Activated CD4-positive, alpha-beta memory T cell treated with anti-CD3 and anti-CD28 coated beads for 36 hours (primary cell): ENCODE results near the gene PDE2A. TPM values are rescaled to one million over a fixed set of nuclear protein-coding genes. Genes with fewer than 3 reads are reported as not detected.

Source experiments
- CTCF ChIA-PET: fragments of 350-600 bp; sonication (Branson Sonifier 250); formaldehyde crosslinking; loops from one replicate; lab custom pipeline; 2021; ENCODE audit warnings: antibody characterized with exemption, inconsistent platforms; lab: Charles Lee
- POLR2A ChIA-PET: fragments of 350-600 bp; sonication (Branson Sonifier 250); formaldehyde crosslinking; loops from one replicate; lab custom pipeline; 2021; ENCODE audit warnings: antibody characterized with exemption; lab: Charles Lee
- DNase-seq: peaks from one replicate; pipeline ENCODE4 v3.0.0-alpha.2; 2020
- H3K27ac Mint-ChIP-seq: one replicate; pipeline ENCODE4 v1.8.0; 2021; ENCODE audit warnings: mixed read lengths
- H3K27me3 Mint-ChIP-seq: one replicate; pipeline ENCODE4 v1.8.0; 2021; ENCODE audit warnings: mixed read lengths
- H3K36me3 Mint-ChIP-seq: one replicate; pipeline ENCODE4 v1.8.0; 2021; ENCODE audit warnings: mixed read lengths
- H3K4me1 Mint-ChIP-seq: one replicate; pipeline ENCODE4 v1.8.0; 2021; ENCODE audit warnings: low read depth, mixed read lengths
- H3K4me3 Mint-ChIP-seq: one replicate; pipeline ENCODE4 v1.8.0; 2021; ENCODE audit warnings: mild to moderate bottlenecking, mixed read lengths
- H3K9me3 Mint-ChIP-seq: one replicate; pipeline ENCODE4 v1.8.0; 2021; ENCODE audit warnings: mixed read lengths
- intact Hi-C: fragments of 100-400 bp; cut with micrococcal nuclease; formaldehyde crosslinking; loops from one replicate; pipeline ENCODE4 v1.15.1; 2023
- total RNA-seq, 2 experiments: library from RNA; stranded (reverse); gene quantifications; one replicate each; pipeline ENCODE4 v1.2.3, GENCODE V29; 2021

Gene PDE2A
- total RNA-seq, 2 experiments from 2014 or later = 0.29 to 0.97 TPM

DNA sequence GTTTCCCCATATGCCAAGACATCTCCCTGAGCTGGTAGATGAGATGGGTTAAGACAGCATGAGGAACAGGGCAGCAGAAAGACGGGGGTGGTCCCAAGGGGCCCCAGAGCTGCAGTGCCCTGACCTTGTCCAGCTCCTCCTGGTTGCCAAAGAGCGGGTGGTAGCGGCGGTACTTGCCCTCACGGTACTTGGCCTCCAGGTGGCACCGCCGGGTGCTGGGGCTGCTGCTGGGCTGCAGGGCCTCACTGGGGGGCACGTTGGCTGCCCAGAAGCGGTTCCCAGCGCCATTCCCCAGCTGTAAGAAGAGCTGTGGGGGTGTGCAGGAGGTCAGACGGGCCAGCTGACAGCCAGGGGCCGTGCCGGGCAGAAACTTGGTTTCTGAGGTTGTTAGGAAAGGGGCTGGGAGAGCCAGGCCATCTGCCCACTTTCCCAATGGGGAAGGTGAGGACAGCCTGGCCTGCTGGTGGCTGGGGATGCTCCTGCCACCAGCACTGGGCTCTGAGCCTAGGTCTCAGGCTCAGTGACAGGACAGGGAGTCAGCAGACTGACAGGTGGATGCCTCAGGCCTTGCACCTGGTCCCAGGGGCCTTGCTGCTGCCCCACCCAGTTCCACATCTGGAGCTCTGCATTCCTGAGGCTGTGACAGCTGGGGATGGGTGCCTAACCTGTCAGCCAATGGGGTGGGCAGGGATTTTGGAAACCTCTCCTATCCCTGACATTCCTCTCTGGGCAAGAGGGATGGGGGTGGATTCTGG lies 30.0 kb upstream of the PDE2A start:
- Mint-ChIP-seq H3K36me3 (peaks cover 35% of the 10 kb centered on the region), H3K4me1 (no peaks in the 10 kb centered on the region), H3K9me3 (no peaks in the 10 kb centered on the region), H3K4me3 (no peak overlapping the region), H3K27me3 (no peaks in the 10 kb centered on the region), H3K27ac (no peak overlapping the region)
- ChIA-PET CTCF (interaction anchor here (1.2 to 1.3 kb wide), 2 partner anchors 20 to 21 kb away, joined by 4 to 5 read pairs; no protein-coding TSS in a partner anchor), POLR2A (no interaction called here)
- intact Hi-C loops = no loop called here
- DNase-seq = no peak

DNA sequence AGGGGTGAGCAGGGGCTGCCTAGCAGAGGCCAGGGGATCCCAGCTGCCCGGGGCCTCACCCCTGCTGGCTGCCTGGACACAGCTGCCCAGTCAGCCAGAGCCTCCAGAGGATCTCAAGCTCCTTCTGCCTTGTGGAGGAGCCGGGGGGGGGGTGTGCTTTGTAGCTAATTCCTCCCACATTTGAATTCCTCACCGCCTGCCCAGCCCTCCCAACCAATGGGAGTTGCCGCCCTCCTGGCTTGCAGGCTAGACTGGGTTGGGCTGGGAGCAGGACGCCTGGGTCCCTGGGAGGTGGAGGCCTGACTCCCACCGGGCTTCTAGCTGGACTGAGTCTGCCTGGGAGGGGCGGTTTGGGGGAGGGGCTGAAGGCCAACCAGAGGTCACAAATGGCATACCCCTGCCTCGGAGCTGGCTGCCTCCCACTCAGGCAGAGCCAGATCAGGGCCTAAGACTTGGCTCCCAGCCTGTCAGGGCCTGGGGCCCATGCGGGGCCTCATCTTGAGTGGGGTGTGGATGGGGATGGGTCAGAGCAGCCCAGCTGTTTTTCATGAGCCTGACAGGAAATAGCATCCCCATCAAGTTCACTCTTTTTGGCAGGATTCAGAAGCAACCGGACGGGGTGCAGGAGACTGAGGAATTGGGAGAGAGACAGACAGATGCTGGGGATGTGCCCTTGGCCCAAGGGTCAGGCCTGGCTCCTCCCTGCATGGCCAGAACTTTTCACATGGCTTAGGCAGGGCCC lies 29.2 kb upstream of the PDE2A start:
- Mint-ChIP-seq H3K27ac (no peak overlapping the region), H3K27me3 (no peaks in the 10 kb centered on the region), H3K36me3 (peaks cover 37% of the 10 kb centered on the region), H3K4me1 (no peaks in the 10 kb centered on the region), H3K9me3 (no peaks in the 10 kb centered on the region), H3K4me3 (no peak overlapping the region)
- POLR2A ChIA-PET = no interaction called here
- DNase-seq = no peak
- intact Hi-C loops = no loop called here
- CTCF ChIA-PET = interaction anchor here (1.2 to 1.3 kb wide), 2 partner anchors 19 to 22 kb away, joined by 4 to 5 read pairs; no protein-coding TSS in a partner anchor

DNA sequence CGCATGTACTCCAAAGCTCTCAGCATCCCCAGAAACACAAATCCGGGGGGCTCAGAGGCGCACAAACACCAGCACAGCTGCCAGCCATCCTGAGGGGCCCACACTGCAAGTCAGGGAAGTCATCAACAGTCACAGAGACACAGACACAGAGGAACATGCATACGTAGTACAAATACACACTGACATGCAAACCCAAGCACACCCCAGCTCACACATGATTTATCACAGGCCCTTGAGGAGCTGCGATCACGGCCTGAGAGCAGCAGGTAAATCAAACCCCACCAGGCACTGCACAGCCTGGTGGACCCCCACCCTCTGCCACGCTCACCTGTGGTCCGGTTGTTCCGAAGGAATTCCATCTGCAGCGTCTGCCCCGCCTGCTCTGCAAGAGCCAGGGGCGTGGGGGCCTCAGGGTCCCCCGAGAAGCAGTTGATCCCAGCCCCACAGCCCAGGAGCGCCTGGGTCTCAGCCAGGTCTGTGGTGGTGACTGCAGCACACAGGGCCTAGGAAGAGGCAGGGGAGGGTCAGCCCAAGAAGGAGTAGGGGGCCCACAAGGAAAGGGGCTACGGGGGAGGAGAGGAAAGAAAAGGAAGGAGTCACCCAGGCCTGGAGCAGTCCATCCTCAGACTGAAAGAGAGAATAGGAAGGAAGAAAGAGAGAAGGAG lies 28.5 kb upstream of the PDE2A start:
- DNase-seq = no peak
- no peak overlapping the region for H3K4me3 Mint-ChIP-seq
- POLR2A ChIA-PET = no interaction called here
- no peak overlapping the region for H3K27ac Mint-ChIP-seq
- H3K4me1 Mint-ChIP-seq = no peaks in the 10 kb centered on the region
- intact Hi-C loops = no loop called here
- no peaks in the 10 kb centered on the region for H3K27me3 Mint-ChIP-seq
- CTCF ChIA-PET = interaction anchor here (0.9 to 1.2 kb wide), 2 partner anchors 19 kb away, joined by 3 to 4 read pairs; no protein-coding TSS in a partner anchor
- H3K36me3 Mint-ChIP-seq = peaks cover 41% of the 10 kb centered on the region
- H3K9me3 Mint-ChIP-seq = no peaks in the 10 kb centered on the region

DNA sequence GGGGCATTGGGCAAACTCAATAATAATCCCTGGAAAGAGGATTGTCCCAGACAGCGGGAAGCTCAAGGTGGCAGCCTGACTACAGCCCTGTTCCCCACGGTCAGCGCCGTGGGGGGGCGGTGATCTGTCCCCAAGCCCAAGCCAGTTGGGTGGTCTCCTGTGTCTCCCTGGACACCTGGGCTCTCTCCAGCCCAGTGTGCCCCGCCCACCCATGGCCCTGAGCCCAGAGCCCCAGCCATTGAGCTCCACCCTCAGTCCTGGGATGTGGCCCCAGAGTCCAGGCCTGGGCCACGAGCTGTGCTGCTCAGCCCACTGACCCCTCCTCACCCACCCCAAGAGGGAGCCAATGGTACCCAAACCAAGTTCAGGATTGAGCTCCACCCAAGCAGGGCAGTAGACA lies 27.9 kb upstream of the PDE2A start:
- DNase-seq = no peak
- no peaks in the 10 kb centered on the region for H3K4me1 Mint-ChIP-seq
- no peak overlapping the region for H3K4me3 Mint-ChIP-seq
- ChIA-PET CTCF (interaction anchor here (0.9 kb wide), 1 partner anchor 18 kb away, joined by 3 read pairs; no protein-coding TSS in a partner anchor), POLR2A (no interaction called here)
- H3K9me3 Mint-ChIP-seq = no peaks in the 10 kb centered on the region
- H3K27ac Mint-ChIP-seq = no peak overlapping the region
- no peaks in the 10 kb centered on the region for H3K27me3 Mint-ChIP-seq
- H3K36me3 Mint-ChIP-seq = peaks cover 37% of the 10 kb centered on the region
- intact Hi-C loops = no loop called here

DNA sequence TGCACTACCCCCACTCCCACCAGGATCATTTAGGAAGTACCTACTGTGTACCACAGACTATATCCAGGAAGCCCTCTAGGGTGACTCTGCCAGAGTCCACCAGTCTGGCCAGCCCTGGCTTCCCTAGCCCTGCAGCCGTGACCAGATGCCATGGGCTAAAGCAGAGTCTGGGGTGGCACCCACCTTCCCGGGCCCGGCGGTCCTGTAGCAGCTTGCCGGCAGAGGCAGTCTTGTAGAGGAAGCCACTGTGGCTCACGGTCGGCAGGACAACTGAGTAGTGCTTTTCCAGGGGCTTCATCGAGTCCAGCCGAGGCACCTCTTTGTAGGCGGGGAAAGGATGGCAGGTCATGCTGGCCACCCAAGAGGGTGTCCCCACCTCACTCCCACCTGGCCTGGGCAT lies 27.2 kb upstream of the PDE2A start:
- intact Hi-C loops = no loop called here
- POLR2A ChIA-PET = no interaction called here
- H3K4me3 Mint-ChIP-seq = no peak overlapping the region
- H3K9me3 Mint-ChIP-seq = no peaks in the 10 kb centered on the region
- no peaks in the 10 kb centered on the region for H3K4me1 Mint-ChIP-seq
- DNase-seq = no peak
- no peaks in the 10 kb centered on the region for H3K27me3 Mint-ChIP-seq
- peaks cover 34% of the 10 kb centered on the region for H3K36me3 Mint-ChIP-seq
- no peak overlapping the region for H3K27ac Mint-ChIP-seq
- CTCF ChIA-PET = no interaction called here

DNA sequence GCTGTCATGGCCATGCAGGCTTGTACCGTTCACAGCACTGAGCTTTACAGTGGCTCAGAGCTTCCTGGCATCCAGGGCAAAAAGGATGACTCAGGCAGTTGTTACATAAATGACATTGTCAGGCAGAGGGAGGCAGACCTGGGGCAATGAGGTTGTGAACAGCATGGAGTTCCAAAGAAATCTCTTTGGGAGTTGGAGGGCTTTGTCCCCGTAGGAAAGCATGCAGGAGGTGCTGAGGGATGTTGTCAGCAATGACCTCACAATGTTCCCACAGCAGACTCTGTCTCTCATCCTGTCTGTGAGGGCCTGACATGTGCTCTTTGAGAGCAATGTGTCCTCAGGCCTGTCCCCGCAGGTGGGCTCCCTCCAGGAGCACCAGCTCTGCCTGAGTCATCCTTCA lies 25.9 kb upstream of the PDE2A start:
- H3K4me1 Mint-ChIP-seq = no peaks in the 10 kb centered on the region
- intact Hi-C loops = no loop called here
- H3K27me3 Mint-ChIP-seq = no peaks in the 10 kb centered on the region
- ChIA-PET POLR2A (no interaction called here), CTCF (interaction anchor here (1.7 kb wide), 1 partner anchor 16 kb away, joined by 6 read pairs; no protein-coding TSS in a partner anchor)
- peak overlapping the region; percentile 25 for H3K27ac Mint-ChIP-seq
- no peak for DNase-seq
- H3K36me3 Mint-ChIP-seq = peaks cover 31% of the 10 kb centered on the region
- no peak overlapping the region for H3K4me3 Mint-ChIP-seq
- no peaks in the 10 kb centered on the region for H3K9me3 Mint-ChIP-seq

DNA sequence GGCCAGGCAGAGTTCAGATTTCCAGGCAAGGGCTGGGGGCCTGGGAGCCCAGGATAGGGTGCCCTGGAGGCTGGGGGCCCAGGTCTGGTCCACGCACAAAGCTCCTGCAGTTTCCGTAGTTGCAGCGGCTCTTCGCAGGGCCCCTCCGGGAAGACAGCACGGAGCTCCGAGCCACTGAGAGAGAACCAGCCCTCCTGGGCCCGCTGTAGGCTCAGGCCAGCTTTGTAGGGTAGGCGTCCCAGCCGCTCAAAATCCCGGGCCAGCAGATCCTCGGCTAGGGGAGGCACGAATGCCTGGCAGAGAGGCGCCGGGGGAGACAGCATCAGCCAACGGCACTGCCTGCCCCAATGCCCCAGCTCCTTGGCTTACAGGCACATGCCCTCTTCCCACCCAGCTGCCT lies 23.6 kb upstream of the PDE2A start:
- no peak overlapping the region for H3K4me3 Mint-ChIP-seq
- H3K4me1 Mint-ChIP-seq = no peaks in the 10 kb centered on the region
- no peak overlapping the region for H3K27ac Mint-ChIP-seq
- intact Hi-C loops = no loop called here
- H3K27me3 Mint-ChIP-seq = no peaks in the 10 kb centered on the region
- peaks cover 39% of the 10 kb centered on the region for H3K36me3 Mint-ChIP-seq
- ChIA-PET CTCF (interaction anchor here (1.5 kb wide), 1 partner anchor 95 kb away, joined by 3 read pairs; no protein-coding TSS in a partner anchor), POLR2A (no interaction called here)
- no peaks in the 10 kb centered on the region for H3K9me3 Mint-ChIP-seq
- no peak for DNase-seq

DNA sequence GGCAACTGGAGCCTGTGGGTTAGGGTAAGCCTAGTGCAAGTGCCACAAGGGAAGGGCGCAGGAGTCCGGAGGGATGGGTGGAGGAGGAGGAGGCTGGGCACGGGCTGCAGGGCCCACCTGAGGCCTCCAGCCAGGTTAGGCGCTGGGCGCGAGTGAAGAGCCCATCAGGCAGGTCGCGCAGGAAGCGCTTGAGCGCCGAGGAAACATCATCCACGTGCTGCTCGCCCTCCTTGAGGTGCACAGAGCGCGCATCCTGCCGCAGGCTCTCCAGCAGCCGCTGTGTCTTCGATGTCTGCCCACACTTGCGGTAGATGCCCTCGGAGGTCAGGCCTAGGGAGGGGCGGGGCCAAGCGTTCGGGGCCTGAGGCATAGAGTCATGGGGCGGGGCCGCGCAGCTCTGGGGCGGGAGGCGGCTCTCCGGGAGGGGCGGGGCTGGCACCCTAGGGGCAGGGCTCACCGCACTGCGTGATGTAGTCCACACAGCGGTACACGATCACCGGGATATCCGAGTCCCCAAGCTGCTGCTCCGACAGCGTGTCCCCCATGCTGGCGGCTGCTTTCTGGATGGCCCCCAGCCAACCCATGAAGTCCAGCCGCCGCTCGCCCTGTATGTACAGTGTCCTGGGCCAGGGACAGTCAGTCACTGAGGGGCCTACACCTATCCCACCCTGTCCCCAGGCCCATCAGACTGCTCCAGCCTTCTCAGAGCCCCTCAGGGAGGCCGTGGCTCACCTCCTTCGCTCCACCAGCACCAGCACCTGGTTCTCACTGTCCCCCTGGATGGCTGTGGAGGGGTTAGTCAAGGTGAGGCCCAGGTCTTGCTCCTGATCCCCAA lies 22.9 kb upstream of the PDE2A start:
- H3K4me3 Mint-ChIP-seq = no peak overlapping the region
- peaks cover 41% of the 10 kb centered on the region for H3K36me3 Mint-ChIP-seq
- H3K4me1 Mint-ChIP-seq = no peaks in the 10 kb centered on the region
- no peak overlapping the region for H3K27ac Mint-ChIP-seq
- intact Hi-C loops = no loop called here
- DNase-seq = no peak
- ChIA-PET CTCF (interaction anchor here (1.5 kb wide), 1 partner anchor 96 kb away, joined by 3 read pairs; no protein-coding TSS in a partner anchor), POLR2A (no interaction called here)
- H3K27me3 Mint-ChIP-seq = no peaks in the 10 kb centered on the region
- H3K9me3 Mint-ChIP-seq = no peaks in the 10 kb centered on the region

DNA sequence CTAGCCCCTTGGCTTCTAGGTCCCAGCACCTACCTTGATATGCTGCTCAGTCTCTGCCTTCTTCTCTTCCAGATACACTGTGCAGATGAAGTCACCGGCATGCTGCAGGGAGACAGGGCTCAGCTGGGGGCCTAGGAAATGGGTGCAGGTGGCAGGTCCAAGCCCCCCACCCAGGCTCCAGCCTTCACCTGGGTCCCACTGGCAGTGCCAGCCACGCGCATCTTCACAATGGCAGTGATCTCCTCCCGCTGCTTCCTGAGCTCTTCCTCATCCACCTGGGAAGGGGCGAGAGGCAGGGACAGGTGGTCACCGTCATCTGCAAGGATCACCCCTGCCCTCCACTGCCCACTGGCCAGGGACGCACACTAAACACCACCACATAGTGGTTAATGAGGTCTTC lies 21.1 kb upstream of the PDE2A start:
- no peaks in the 10 kb centered on the region for H3K4me1 Mint-ChIP-seq
- ChIA-PET CTCF (no interaction called here), POLR2A (no interaction called here)
- H3K9me3 Mint-ChIP-seq = no peaks in the 10 kb centered on the region
- H3K4me3 Mint-ChIP-seq = no peak overlapping the region
- H3K27ac Mint-ChIP-seq = no peak overlapping the region
- no peaks in the 10 kb centered on the region for H3K27me3 Mint-ChIP-seq
- DNase-seq = no peak
- H3K36me3 Mint-ChIP-seq = peaks cover 34% of the 10 kb centered on the region
- intact Hi-C loops = no loop called here

DNA sequence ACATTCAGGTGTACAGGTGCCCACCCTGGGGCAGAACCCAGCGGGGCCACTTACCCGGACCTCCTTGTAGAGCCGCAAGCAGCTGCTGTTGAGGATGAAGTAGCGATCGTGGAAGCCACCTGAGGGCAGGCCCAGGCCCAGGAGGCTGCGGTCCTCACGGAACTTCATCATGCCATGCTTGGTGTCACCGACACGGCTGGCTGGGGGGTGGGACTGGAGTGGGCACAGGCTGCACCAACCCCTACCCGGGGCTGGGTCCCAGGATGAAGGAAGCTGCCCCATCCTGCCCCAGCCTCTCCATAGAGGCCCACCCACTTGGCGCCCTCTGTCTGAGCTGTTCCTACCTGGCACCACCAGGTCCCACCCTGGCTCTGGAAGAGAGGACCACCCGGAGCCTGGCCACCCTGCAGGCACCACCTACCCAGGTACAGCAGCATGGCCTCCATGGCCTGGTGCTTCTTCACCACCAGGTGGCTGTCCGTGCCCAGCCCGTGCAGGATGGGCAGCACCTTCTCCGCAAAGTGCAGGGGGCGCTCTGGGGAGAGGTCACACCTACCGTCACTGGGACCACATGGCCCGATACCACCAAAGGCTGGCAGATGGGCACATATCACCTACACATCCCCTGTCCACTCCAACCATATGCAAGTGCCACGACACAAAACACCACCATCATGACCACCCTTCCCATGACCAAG lies 19.2 kb upstream of the PDE2A start:
- intact Hi-C loops = no loop called here
- no peak overlapping the region for H3K4me3 Mint-ChIP-seq
- ChIA-PET CTCF (no interaction called here), POLR2A (no interaction called here)
- H3K9me3 Mint-ChIP-seq = no peaks in the 10 kb centered on the region
- H3K4me1 Mint-ChIP-seq = no peaks in the 10 kb centered on the region
- H3K36me3 Mint-ChIP-seq = peaks cover 19% of the 10 kb centered on the region
- no peak overlapping the region for H3K27ac Mint-ChIP-seq
- H3K27me3 Mint-ChIP-seq = no peaks in the 10 kb centered on the region
- DNase-seq = no peak
